Measurements from ENCODE around the gene NBL1. TPM values are rescaled to one million over a fixed set of nuclear protein-coding genes. Genes with fewer than 3 reads are reported as not detected.
A peak's percentile ranks its signal among the peaks of the same experiment; 100 is the strongest.

The NBL1 gene
- total and polyA plus RNA-seq, 2 of the 4 experiments (the other 2 are of a cell fraction) = 14.0 to 54.2 TPM

- H3K4ac ChIP-seq (ENCODE audit: low read depth, low read length) = no peak overlapping the region
- peaks cover 6% of the 10 kb centered on the region for H3K4me1 ChIP-seq (ENCODE audit: control insufficient read depth, insufficient read depth, low read length)
- no peak overlapping the region for H3K9ac ChIP-seq (ENCODE audit: low read depth, low read length)
- no peak overlapping the region for H2BK20ac ChIP-seq (ENCODE audit: low read depth, low read length)
- 67% methylated on average over 1 of the region's 1 CpG; no CpG with 5 or more reads in 1 of the 2 experiments for WGBS, 2 experiments (ENCODE audit: extremely low coverage in 2 of 2, insufficient read length in 1 of 2)
- no peak overlapping the region for H3K18ac ChIP-seq (ENCODE audit: low read depth, low read length)
- H2AK5ac ChIP-seq (ENCODE audit: low read depth, low read length) = no peak overlapping the region
- DNase-seq (peak; percentile 2), ATAC-seq (ENCODE audit: low read depth) (no peak; the same call in 1 of the 2 replicates)
- H4K5ac ChIP-seq (ENCODE audit: low read depth, low read length) = no peak overlapping the region
- no peak overlapping the region for H3K56ac ChIP-seq (ENCODE audit: extremely low read depth, insufficient read depth, low read length)
- H2BK15ac ChIP-seq (ENCODE audit: low read depth, low read length) = no peak overlapping the region
- no peak overlapping the region for H2BK5ac ChIP-seq (ENCODE audit: low read depth, low read length, poor library complexity, severe bottlenecking)
- no peak overlapping the region for H2AFZ ChIP-seq (replicated peaks; ENCODE audit: low read length, poor library complexity)
- no peak overlapping the region for H2AK9ac ChIP-seq (replicated peaks; ENCODE audit: low read depth, low read length, poor library complexity)
- H3K9me1 ChIP-seq (ENCODE audit: insufficient read depth, low read length) = peaks cover 5% of the 10 kb centered on the region
- H3K79me1 ChIP-seq (ENCODE audit: low read depth in 1 of 2, low read length in 2 of 2) = peaks cover 32 to 69% of the 10 kb centered on the region in 2 experiments
- TF ChIP-seq RCOR1 (IDR thresholded peaks at IDR 0.05; ENCODE audit: insufficient replicate concordance, low read length) (no peak), CEBPB (IDR thresholded peaks at IDR 0.05; ENCODE audit: low read depth, low read length) (peak; percentile 29)
- peak overlapping the region; percentile 24; the same call in 1 of the 2 replicates for H3K4me2 ChIP-seq (ENCODE audit: low read depth, low read length)
- in situ Hi-C loops (cut with MboI; ENCODE audit: low sequenced_read_pairs) (no loop called here), intact Hi-C loops (cut with micrococcal nuclease) (no loop called here), dilution Hi-C loops (cut with HindIII; ENCODE audit: low sequenced_read_pairs, unreplicated experiment) (no loop called here)
- no peak overlapping the region for H4K91ac ChIP-seq (ENCODE audit: insufficient read depth, low read depth, low read length)
- peaks cover 66% of the 10 kb centered on the region for H4K20me1 ChIP-seq (ENCODE audit: insufficient read depth, low read length)
- POLR2A ChIA-PET (ENCODE audit: unreplicated experiment) = no interaction called here
- H2BK120ac ChIP-seq (ENCODE audit: low read depth, low read length) = no peak overlapping the region
- CTCF ChIA-PET = no interaction called here
- H3K27ac ChIP-seq (ENCODE audit: insufficient read depth, low read length) = no peak overlapping the region
- H3K36me3 ChIP-seq (ENCODE audit: control insufficient read depth, insufficient read depth, low read length) = peaks cover 6% of the 10 kb centered on the region
- no peaks in the 10 kb centered on the region for H3K27me3 ChIP-seq (ENCODE audit: control insufficient read depth, insufficient read depth, low read length)
- no TSS peak for BruUV-seq (replicated peaks)
- H3K4me3 ChIP-seq (ENCODE audit: insufficient read depth, low read depth, low read length) = no peak overlapping the region
- no peak overlapping the region for H4K8ac ChIP-seq (ENCODE audit: low read depth in 2 of 2, low read length in 2 of 2)
- no peak overlapping the region for H3K14ac ChIP-seq (replicated peaks; ENCODE audit: low read depth, low read length)
- no peaks in the 10 kb centered on the region for H3K9me3 ChIP-seq (ENCODE audit: control insufficient read depth, insufficient read depth, low read length)
- H3K23ac ChIP-seq (ENCODE audit: low read depth, low read length) = no peak overlapping the region
These were observed 38.1 kb upstream of the NBL1 start for GRCh38 chr1:19605967-19606366.

Data from IMR-90 (cell line).